Astrocyte (in vitro differentiated cells and primary cell): ENCODE results near the gene NDUFAF8.

ENCODE experiments used
- CTCF ChIP-seq: IDR thresholded peaks from 2 replicates; pipeline ENCODE4 v1.5.1; 2011; ENCODE audit warnings: low read depth, mild to moderate bottlenecking, inconsistent platforms, low read length, moderate library complexity; ENCODE audit not compliant: insufficient read depth
- EZH2 ChIP-seq: IDR thresholded peaks from 2 replicates; pipeline ENCODE4 v1.6.1; 2012; ENCODE audit warnings: mild to moderate bottlenecking, low read length, inconsistent platforms; ENCODE audit not compliant: insufficient read depth

GRCh38 chr17:81228834-81229665 lies 10.1 kb upstream of the NDUFAF8 start:
- TF ChIP-seq CTCF = no peak
- no peak for TF ChIP-seq EZH2
